Mesothelial cell of epicardium (in vitro differentiated cells): ENCODE results near the gene APOBEC3F. TPM values are rescaled to one million over a fixed set of nuclear protein-coding genes. Genes with fewer than 3 reads are reported as not detected.

Source experiments
- DNase-seq, 2 experiments: peaks; one replicate each; pipeline ENCODE4 v3.0.0; 2021; ENCODE audit warnings: low spot score in 2 of 2; ENCODE audit not compliant: unreplicated experiment in 2 of 2
- H3K27ac Mint-ChIP-seq: 2 replicates; pipeline ENCODE4 v1.8.0; 2021; ENCODE audit warnings: mixed read lengths
- H3K27me3 Mint-ChIP-seq: 2 replicates; pipeline ENCODE4 v1.8.0; 2021; ENCODE audit warnings: low read depth, mixed read lengths
- H3K36me3 Mint-ChIP-seq: 2 replicates; pipeline ENCODE4 v1.8.0; 2021; ENCODE audit warnings: mixed read lengths
- H3K4me1 Mint-ChIP-seq: 2 replicates; pipeline ENCODE4 v1.8.0; 2021; ENCODE audit warnings: mixed read lengths
- H3K4me3 Mint-ChIP-seq: 2 replicates; pipeline ENCODE4 v1.8.0; 2021; ENCODE audit warnings: mild to moderate bottlenecking, moderate library complexity, mixed read lengths
- H3K9me3 Mint-ChIP-seq: 2 replicates; pipeline ENCODE4 v1.8.0; 2021; ENCODE audit warnings: mixed read lengths
- total RNA-seq: library from RNA; stranded (reverse); gene quantifications from 3 replicates; pipeline ENCODE4 v1.2.1, GENCODE V29; 2021
- TF ChIP-seq, protein P1 (sequence below): fragments of 200-600 bp; sonication (generic); IDR thresholded peaks from one replicate; pipeline ENCODE4 v1.5.0; 2021; ENCODE audit warnings: antibody characterized with exemption; ENCODE audit not compliant: unreplicated experiment

Gene APOBEC3F
- total RNA-seq, 1 donor from 2014 or later, result 23.8 TPM

DNA sequence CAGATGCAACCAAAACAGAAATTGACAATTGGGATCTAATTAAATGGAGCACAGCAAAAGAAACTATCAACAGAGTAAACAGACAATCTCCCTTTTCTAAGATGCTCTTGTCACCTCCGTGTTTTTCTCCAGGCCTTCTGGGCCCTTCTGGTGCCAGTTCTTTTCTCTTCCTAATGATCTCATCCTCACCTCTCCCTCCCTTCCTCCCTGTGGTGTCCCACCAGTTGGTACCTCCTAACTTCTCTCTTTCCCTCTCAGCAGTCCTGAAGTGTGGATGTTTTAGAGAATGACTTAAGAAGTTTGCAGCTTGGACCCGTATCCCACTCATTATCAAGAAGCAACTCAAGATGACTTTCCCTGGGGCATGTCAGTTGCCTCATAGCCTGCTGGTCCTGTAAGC, 62.8 kb downstream of the APOBEC3F start:
- Mint-ChIP-seq H3K27me3 (no peaks in the 10 kb centered on the region), H3K9me3 (no peaks in the 10 kb centered on the region), H3K27ac (no peak overlapping the region), H3K36me3 (no peaks in the 10 kb centered on the region), H3K4me3 (no peak overlapping the region), H3K4me1 (no peaks in the 10 kb centered on the region)
- DNase-seq, result no peak
- TF ChIP-seq, protein P1, sequence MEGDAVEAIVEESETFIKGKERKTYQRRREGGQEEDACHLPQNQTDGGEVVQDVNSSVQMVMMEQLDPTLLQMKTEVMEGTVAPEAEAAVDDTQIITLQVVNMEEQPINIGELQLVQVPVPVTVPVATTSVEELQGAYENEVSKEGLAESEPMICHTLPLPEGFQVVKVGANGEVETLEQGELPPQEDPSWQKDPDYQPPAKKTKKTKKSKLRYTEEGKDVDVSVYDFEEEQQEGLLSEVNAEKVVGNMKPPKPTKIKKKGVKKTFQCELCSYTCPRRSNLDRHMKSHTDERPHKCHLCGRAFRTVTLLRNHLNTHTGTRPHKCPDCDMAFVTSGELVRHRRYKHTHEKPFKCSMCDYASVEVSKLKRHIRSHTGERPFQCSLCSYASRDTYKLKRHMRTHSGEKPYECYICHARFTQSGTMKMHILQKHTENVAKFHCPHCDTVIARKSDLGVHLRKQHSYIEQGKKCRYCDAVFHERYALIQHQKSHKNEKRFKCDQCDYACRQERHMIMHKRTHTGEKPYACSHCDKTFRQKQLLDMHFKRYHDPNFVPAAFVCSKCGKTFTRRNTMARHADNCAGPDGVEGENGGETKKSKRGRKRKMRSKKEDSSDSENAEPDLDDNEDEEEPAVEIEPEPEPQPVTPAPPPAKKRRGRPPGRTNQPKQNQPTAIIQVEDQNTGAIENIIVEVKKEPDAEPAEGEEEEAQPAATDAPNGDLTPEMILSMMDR, result no peak

Other genes with a start within 250 kb of the APOBEC3F start
- 15.9 to 18.0 TPM (median 17.3 TPM) in 3 replicates for gene DNAL4, start 246.7 kb upstream of the APOBEC3F start, total RNA-seq
- gene NPTXR, start 196.8 kb upstream of the APOBEC3F start, total RNA-seq, result 9.6 to 10.3 TPM (median 10.1 TPM) in 3 replicates
- 101 to 104 TPM (median 102 TPM) in 3 replicates for gene CBX6, start 168.6 kb upstream of the APOBEC3F start, total RNA-seq
- not detected in 3 replicates for gene APOBEC3A, start 83.3 kb upstream of the APOBEC3F start, total RNA-seq
- 4.3 to 5.1 TPM (median 4.9 TPM) in 3 replicates for gene APOBEC3B, start 58.5 kb upstream of the APOBEC3F start, total RNA-seq
- 32.6 to 34.7 TPM (median 34.0 TPM) in 3 replicates for gene APOBEC3C, start 26.6 kb upstream of the APOBEC3F start, total RNA-seq
- gene APOBEC3D, start 19.7 kb upstream of the APOBEC3F start, total RNA-seq, result 3.1 to 4.2 TPM (median 3.2 TPM) in 3 replicates
- 5.5 to 6.7 TPM (median 6.1 TPM) in 3 replicates for gene APOBEC3G, start 36.4 kb downstream of the APOBEC3F start, total RNA-seq
- 0.49 TPM in 1 of 3 replicates, not detected in the others for gene APOBEC3H, start 56.4 kb downstream of the APOBEC3F start, total RNA-seq
- gene CBX7, start 111.8 kb downstream of the APOBEC3F start, total RNA-seq, result 10.7 to 13.2 TPM (median 11.0 TPM) in 3 replicates
- gene PDGFB, start 204.1 kb downstream of the APOBEC3F start, total RNA-seq, result 14.2 to 15.2 TPM (median 14.7 TPM) in 3 replicates